Right kidney (tissue), 1 donor: ENCODE results near the gene CDH4.

Source experiments
- DNase-seq: peaks from one replicate; pipeline ENCODE4 v3.0.0-alpha.2; 2016

CDH4 gene

DNA sequence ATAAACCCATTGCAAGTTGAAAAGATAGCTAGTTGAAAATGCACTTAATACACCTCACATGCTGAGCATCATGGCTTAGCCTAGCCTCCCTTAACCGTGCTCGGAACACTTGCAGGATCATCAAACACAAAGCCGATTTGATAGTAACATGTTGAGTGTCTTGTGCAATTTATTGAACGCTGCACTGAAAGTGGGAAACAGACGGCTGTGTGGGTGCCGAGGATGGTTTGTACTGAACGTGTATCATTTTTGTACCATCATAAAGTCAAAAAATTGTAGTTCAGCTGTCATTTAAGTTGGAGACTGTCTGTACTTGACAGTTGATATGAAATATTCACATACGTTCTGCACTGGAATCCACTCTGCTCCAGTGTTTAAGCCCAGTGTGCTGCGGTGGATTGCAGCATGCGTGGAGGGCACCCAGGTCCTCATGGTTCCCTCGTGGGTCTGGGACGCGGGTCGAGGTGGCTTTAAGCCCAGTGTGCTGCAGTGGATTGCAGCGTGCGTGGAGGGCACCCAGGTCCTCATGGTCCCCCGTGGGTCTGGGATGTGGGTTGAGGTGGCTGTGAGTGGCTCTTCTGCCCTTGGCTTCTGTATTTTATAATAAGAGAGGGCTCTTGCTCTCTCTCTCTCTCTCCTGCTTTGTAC lies 77.0 kb downstream of the CDH4 start:
- DNase-seq: no peak

DNA sequence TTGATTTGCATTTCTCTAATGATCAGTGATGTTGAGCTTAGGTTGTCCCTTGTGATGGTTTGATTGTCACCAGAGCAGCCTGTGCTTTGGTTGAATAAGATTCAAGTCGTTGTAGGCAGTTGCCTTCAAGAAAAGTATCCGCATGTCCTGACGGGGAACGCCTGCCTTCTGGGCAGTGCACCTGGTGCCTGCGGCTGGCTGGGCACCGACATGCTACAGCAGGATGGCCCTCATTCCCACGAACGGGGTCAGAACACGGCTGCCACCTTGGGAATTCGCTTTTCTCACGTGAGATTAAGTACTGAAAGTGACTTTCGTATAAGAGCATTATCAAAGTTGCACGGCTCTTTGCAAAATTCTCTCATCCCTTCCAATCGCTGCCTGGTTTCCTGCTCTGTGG lies 78.4 kb downstream of the CDH4 start:
- DNase-seq: no peak

DNA sequence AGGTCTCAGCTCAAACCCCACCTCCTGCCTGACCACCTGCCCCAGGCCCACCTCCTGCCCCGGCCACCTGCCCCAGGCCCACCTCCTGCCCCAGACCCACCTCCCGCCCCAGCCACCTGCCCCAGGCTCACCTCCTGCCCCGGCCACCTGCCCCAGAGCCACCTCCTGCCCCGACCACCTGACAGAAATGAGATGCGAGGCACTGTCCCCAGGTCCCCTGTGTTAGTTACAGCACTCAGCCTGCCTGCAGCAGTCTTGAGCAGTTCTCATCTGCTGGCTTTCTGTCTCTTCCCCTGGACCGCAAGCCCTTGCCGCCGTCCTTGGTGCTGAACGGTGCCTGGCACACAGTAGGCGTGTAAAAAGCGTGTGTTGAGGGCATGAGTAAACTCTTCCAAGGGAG lies 79.5 kb downstream of the CDH4 start:
- DNase-seq: no peak

DNA sequence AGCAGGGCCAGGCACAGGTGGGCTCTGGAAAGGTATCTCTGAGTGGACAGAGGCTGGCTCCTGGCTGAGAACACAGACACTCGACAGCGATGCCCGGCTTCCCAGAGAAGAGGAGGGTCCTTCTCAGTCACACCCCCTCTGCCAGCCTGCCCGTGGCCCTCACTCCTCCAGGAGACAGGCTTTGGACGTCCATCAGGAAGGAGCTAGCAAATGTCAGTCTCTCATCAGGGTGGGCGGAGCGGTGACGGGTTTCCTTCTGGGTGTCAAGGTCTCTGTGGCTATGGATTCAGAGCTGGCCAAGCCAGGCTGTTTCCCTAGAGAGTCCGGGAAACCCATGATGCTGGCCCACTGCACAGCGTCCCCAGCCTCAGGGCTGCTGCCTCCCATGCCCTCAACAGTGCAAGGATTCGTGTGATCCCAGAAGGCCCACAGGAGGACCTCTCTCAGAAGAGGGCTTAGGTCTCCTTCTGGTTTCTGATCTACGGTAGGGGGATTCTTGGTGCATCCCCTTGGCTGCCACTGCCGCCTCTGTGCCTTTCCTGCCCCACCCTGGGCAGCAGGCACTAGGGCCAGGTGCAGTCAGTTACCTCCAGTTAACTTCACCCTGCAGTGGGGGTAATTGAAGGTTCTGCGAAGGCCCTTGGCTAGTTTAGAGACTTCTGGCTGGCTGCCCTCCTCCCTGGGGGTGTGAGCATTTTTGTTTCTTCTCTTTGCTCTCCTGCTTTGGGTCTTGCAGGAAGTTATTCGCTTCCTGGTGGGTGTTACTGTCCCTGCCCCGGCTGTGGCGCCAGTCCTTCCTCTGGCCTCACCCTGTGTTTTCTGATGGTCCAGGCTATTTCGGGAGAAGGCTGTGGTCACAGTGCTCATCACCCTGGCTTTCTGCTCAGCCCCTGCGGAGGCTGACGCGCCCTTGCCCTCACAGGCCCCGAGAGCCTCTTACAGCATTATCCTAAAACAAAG lies 80.2 kb downstream of the CDH4 start:
- DNase-seq: no peak

DNA sequence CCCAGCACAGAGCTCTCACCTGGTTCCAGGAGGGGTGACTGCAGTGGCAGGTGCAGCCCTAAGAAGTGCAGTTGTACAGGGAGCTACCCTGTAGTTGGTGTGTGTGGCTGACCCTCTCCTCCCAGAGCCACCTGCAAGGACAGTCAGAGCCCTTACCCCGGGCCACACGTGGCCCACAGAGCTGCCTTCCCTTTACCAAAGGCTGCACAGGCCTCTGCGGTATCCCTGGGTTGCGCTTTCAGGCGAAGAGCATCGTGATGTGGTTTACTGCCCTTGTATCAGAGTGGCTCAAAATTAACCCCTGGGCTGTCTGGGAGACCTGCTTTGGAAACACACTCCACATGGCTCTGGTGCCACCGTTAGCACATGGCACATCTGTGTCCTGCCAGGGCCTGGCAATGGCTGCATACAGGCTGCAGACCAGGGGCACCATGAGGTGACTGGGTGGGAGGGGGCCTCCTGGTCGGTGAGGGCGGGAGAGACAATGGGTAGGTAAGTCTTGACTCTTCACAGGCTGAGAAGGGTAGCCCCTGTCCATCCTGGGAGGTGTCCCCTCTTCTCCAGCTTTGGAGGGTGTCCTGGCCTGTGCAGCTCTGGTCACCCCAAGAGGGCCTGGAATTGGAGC lies 81.5 kb downstream of the CDH4 start:
- DNase-seq: no peak

DNA sequence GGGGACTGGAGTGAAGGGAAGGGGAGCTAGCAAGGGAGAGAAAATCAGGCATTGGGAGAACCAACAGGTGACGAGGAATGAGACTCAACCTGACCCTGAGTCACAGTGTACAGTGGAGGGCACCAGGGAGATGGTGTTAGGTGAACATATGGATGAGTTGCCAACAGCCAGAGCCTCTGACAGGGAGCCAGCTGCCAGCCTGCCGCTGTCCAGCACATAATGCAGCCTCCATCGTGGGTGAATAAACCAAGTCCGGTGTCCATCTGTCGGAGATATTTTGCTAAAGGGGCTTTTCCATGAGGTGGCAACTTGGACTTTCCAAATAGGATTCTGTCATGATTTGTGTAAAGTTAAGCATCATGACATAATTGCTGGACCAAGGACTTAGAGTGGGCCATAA lies 88.1 kb downstream of the CDH4 start:
- no peak for DNase-seq

DNA sequence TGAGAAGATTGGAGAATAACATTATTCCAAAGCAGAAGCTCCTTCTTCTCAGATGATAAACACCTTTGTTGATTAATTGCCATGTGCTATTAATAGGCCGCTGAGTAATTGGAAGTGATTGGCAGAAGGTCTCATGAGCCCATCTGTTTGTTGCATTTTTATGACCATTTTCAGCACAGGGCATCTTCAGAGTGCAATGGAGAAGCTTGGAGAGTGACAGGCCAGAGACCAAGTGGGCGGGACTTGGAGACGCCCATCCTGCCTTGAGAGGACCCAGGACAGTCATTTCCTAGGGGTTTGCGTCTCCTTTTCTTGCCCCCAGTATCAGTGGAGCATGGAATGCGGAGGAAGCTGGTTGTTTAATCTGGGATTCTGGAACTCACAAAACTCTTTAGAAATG lies 89.5 kb downstream of the CDH4 start:
- DNase-seq: no peak

DNA sequence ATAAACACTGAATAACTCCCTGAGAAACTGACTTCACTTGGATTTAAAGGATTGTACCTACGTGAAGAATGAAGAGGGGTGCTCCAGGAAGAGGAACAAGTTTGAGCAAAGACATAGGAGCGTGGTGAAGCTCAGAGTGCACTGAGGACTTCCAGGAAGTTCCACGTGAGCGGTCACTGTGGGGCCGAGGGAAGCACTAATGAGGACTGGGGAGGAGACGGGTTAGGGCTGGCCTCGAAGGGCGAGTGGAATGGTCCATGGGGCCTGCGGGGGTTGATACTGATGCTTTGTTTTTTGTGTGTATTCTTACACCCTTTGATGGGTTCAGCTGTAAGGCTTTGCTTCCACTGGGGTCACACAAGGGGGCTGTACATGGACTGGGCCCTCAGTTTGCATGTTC lies 91.9 kb downstream of the CDH4 start:
- no peak for DNase-seq

DNA sequence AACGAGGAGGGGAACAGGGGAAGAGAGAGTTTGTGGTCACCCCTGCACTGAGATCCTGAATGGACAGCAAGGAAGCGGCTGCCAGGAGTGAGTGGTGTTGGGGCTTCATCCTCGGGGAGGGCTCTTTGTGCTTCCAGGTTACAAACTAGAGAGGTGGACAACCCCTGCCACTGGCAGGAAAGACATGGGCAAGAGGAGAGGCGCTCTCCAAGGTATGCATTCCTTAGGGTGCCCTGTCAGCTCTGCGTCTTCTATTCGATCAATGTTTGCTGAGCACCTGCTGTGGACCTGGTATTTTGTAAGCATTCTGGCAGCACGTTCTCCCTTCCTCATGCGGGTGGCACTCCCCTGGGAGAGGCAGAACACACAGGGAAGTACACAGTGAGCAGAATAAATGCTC lies 93.6 kb downstream of the CDH4 start:
- DNase-seq: no peak

DNA sequence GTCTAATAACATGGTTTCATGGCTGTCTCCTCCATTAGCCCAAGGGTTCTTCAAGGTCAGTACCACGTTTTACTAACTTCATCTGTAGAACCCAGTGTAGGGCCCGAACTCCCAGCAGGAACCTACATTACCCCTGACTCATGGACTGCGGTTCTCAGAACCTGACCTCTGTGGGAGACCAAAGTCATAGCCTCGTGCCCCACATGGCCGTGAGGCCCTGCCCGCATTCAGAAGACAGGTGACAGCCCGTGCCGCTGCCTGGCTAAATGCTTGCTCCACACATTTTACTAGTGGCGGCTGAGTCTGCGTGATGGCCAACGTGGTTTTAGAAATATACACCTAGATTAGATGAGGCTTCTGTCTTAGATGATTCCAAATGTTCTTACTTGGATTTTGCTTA lies 94.9 kb downstream of the CDH4 start:
- DNase-seq: no peak

DNA sequence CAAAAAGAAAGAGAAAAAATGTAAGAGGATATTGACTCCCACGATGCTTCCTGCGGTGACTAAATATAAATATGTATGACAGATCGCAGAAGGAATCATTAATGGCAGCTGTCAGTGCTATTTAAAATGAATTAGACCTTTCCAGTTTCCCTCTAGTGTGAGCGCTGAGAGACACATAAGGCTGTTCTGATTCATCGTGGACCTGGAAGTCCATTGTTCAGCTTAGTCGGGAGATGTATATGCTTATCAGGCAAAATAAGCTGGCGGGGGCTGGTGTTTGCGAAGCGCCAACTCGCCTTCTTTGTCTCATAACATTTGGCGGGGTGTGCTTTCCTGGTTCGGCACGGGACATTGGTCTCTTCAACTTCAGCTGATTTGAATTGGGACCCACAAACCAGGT lies 95.4 kb downstream of the CDH4 start:
- no peak for DNase-seq

DNA sequence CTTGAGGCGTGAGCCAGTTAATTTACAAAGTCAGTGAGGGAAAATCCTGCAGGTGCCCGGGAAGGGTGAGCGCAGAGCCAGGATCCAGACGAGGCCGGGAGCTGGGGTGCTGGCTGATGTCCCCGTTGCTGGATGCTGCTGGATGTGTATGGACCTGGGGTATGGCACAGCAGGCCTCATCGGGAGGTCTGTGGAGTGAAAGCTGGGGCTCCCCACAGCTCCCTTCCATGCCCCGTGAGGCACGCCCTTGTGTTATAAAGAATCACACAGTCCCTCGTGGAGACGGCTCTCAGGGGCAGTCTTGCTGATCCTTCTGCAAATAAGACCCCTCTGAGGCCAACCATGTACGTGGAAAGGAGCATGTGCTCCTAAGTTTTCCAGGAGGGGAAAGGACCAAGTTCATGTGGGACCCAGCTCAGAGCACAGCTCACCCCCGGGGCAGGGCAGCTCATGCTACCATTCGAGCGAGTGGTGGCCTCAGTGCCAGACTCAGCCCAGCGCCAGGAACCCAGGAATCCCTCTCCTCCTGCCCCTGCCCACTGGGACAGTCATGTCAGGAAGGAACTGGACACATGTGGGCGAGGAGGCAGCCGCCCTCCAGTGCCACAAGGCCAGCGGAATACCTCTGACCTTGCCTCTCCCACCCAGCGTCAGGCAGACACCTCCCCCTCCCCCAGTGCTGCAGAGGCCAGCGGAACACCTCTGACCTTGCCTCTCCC lies 97.5 kb downstream of the CDH4 start:
- DNase-seq: no peak

DNA sequence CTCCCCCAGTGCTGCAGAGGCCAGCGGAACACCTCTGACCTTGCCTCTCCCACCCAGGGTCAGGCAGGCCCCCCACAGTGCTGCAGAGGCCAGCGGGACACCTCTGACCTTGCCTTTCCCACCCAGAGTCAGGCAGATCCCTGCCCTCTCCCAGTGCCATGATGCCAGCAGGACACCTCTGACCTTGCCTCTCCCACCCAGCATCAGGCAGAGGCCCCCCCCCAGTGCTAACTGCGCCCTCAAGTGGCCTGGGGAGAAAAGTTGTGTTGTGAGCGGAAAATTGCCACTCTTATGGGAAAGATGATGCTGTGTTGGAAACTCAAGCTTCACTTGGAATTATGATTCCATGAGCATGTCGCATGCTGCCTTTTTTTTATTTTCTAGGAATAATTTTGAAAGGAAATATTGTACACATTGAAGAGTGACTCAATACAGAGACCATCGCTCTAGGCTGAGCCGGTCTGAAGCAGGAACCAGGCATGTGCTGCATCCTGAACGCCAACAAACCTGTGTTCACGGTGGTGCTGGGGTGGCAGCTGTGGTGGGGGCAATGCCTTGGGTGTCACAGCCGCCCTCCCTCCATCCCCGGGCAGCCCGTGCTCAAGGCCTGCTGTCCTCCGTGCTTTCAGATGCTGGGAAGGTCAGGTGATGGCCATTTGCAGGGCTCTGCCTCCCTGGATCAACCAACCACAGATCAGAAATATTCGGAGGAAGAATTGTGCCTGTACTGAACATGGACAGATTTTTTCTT lies 98.6 kb downstream of the CDH4 start:
- DNase-seq: no peak

DNA sequence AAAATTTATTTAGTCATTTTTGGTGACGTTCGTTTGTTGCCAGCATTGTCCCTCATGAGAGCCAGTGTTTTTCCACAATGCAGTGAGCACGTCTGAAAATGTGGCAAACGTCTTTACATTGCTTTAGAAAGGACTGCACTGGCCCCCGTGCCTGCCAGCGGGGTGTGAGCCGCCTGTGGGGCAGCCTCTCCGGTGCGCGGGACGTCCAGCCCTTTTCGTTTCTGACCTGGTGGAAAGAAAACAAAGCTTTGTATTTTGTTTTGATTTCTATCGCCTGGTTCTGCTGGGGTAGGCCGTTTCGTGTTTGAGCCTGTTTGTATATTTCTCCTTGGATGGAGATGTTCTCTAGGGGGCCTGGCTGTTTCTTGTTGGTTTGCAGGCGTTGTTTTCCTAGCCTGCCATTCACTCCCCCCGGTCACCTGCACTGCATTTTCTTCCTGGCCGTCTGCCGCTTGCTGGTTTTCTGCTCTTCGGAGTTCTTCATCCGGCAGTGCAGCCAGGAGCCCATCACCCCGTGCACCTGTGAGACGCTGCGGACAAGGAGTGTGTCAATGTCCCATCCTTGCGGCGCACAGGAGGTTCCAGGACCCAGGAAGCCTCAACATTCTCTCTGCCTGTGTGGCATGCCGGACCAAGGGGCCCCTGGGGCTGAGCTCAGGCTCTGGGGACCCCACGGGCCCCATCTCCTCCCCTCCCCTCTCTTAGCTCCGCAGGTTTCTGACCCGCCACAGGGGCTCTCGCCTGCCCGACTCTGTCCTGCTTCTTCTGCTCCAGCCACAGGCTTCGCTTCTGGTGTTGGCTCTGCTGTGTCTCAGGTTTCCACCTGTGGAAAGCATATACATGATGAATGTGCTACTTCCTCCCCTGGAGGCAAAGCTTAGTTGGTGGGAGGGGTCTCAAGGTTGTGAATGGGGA lies 100.5 kb downstream of the CDH4 start:
- no peak for DNase-seq

DNA sequence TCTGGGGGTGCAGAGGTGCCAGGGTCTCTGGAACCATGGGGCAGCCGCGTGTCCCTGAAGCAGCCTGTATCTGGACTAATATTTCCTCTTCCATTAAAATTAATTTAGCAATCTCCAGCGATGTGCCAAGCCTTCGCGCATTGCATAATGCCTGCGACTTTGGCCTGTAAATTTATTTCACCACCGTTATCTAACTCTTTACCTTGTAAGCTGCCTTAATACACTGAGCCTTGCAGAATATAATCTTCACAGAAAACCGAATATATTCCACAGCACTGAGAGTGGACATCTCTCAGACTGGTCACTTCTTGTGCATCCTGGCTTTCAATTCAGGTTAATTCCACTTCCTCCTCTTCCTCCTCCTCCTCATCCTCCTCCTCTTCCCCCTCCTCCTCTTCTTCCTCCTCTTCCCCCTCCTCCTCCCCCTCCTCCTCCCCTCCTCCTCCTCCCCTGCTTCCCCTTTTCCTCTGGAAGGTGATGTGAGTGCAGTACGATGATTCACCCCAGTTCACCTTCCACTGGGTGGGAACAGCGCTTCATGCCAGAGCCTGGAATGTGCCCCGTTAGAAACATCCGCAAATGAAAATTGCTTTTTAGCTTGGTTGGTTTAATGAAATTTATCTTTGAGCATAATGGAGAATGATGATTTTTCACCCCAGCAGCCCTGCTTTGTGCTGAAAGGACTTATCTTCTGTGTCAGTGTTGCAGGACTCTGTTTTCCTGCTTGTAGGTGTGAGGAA lies 101.4 kb downstream of the CDH4 start:
- DNase-seq: no peak

DNA sequence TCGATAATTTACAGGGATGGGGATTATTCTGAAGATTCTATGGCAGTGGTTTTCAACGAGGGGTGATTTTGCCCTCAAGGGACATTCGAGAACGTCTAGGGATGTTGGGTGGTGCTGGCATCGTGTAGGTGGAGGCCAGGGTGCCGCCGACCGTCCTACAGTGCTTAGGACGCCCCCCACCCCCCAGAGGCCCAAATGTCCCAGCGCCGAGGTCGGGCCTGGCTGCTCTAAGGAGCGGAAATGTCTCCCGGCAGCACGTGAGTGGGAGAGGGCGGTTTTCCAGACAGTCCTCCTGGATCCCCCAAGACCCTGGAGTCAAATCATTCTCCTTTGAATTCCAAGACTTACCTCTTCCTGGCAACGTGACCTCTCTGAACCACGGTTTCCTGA lies 101.9 kb downstream of the CDH4 start:
- no peak for DNase-seq

DNA sequence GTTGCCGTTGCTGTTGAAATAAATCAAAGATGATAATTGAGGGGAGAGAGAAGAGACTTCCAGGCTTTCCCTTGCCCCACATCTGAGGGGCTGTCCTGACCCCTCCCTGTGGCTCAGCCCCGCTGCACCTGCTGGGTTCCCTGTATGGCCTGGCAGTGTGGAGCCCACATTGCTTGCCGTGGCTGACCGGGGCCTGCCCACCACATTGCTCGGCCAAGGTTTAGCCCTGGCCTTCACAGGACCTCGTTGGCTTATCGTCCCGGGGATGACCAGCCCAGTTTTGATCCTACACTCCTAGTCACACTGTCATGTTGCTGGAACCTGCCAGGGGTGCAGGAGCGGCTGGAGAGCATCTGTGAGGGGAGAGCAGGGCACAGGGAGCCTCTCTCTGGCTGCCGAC lies 102.4 kb downstream of the CDH4 start:
- no peak for DNase-seq

DNA sequence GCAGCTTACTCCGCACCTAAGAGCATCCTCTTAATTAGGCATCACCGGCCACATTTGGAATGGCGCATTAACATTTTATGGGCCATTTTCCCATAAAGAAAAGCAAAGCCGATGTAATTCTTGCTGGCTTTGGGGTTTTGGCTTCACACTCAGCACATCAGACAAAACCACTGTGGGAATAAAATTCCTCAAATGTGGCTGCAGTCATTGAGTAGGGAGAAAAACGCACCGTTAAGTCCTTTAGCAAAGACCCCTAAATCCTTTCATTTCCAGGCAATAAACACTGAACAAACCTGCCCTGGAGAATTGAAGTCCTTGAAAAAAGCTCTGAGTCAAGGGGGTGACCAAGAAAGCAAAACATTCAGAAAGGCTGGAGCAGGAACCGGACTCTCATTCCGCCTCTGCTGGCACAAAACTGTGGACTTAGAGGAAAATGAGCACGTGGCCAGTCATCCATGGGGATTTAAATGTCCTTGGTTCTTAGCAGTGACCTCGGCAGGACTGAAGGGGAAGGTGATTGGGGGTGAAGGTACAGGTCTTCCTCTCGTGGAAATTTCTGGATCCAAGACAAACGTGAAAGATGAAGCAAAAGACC lies 102.9 kb downstream of the CDH4 start:
- no peak for DNase-seq

DNA sequence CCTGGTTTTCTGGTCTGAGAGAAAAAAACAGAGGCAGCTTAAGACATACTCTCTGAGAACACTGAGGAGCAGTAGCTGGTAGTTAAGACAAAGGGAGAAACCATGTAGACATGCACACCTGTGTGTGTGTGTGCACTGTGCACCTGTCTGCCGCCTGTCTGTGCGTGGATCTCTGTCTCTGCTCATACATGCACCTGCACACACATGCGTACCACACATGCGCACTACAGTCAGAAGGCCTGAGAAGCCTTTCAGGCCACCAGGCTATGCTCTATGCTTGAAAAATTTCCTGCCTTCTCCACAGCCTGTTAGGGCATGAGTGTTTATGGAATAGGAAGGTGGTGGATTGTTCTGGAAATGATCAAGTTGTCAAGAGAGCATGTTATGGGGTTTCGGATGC lies 103.5 kb downstream of the CDH4 start:
- DNase-seq: no peak

DNA sequence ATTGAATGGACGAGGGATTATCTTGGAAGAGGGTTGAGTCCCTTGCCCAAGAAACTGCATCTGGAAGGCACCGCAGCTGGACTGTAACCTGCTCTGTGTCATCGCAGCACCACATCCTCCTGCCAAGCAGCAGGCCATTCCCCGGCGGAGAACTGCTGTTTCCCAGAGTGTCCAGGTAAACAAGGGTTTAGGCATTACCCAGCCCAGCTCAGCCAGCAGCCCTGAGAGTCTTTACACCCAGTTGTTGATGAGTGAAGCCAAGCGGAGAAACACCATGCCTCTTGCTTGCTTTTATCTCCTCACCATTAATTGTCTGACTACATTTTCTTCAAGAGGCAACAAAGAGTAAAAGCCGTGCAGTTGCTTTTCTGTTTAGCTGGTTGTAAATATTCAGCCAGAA lies 104.1 kb downstream of the CDH4 start:
- DNase-seq: no peak
